Sigmoid colon (tissue), 7 donors: ENCODE measurements around the gene TNC. TPM values are rescaled to one million over a fixed set of nuclear protein-coding genes. Genes with fewer than 3 reads are reported as not detected.

ENCODE experiments used
- DNase-seq: peaks from one replicate; pipeline ENCODE4 v3.0.0-alpha.2; 2019
- H3K27ac ChIP-seq, 4 donors: fragments of 200-600 bp; sonication (generic); one replicate each; pipeline ENCODE4 v1.5.1; 2016 to 2019; ENCODE audit warnings: mild to moderate bottlenecking in 1 of 4
- H3K27me3 ChIP-seq, 3 donors: fragments of 200-600 bp; sonication (generic); one replicate each; pipeline ENCODE4 v1.5.1; 2019; ENCODE audit warnings: mild to moderate bottlenecking in 1 of 3
- H3K36me3 ChIP-seq, 4 donors: fragments of 200-600 bp; sonication (generic); one replicate each; pipeline ENCODE4 v1.5.1; 2016 to 2019
- H3K4me1 ChIP-seq, 4 donors: fragments of 200-600 bp; sonication (generic); one replicate each; pipeline ENCODE4 v1.5.1; 2017 to 2019
- H3K4me3 ChIP-seq, 4 donors: fragments of 200-600 bp; sonication (generic); one replicate each; pipeline ENCODE4 v1.5.1; 2017 to 2019; ENCODE audit warnings: mild to moderate bottlenecking in 2 of 4, moderate library complexity in 1 of 4
- H3K9me3 ChIP-seq, 4 donors: fragments of 200-600 bp in 3 of 4; sonication (generic) in 3 of 4; one replicate each; pipeline versions ENCODE4 v1.5.1 to v1.6.1; 2013 to 2019
- EP300 ChIP-seq, 4 donors: sonication (generic); formaldehyde crosslinking; IDR thresholded peaks; one replicate each; pipeline ENCODE4 v1.6.1; 2017; ENCODE audit warnings: antibody characterized with exemption in 4 of 4
- POLR2A ChIP-seq, 2 donors: fragments of 450-650 bp; IDR thresholded peaks; one replicate each; pipeline ENCODE4 v1.6.1; 2016; ENCODE audit warnings: antibody characterized with exemption in 2 of 2, mild to moderate bottlenecking in 2 of 2, moderate library complexity in 2 of 2
- POLR2AphosphoS5 ChIP-seq, 4 donors: sonication (generic); formaldehyde crosslinking; IDR thresholded peaks; one replicate each; pipeline ENCODE4 v1.6.1; 2017; ENCODE audit warnings: antibody characterized with exemption in 4 of 4
- WGBS, 2 donors: extraction: QIAGEN DNeasy Blood & Tissue Kit; methylation state at CpG; one replicate each; pipeline ENCODE4 v1.1.7; 2013; 5-methylcytosine and 5-hydroxymethylcytosine counted together
- intact Hi-C: fragments of 100-400 bp; cut with DNase I; formaldehyde crosslinking; loops from one replicate; pipeline ENCODE4 v1.15.1; 2023
- polyA plus RNA-seq, 3 donors: library from polyadenylated mRNA; stranded (reverse); fragments of 200-250 nt; gene quantifications; one replicate each; pipeline ENCODE4 v1.2.3, GENCODE V29; 2013
- total RNA-seq, 4 donors: library from RNA; depleted of rRNA; stranded (reverse); fragments of >200 nt; gene quantifications; one replicate each; pipeline ENCODE4 v1.1.0, GENCODE V29; 2016
- TF ChIP-seq, protein P1 (sequence below), 4 experiments: fragments of 450-650 bp in 3 of 4; fragments of 200-600 bp in 1 of 4; IDR thresholded peaks; one replicate each; pipeline ENCODE4 v1.5.1; 2016 to 2019; ENCODE audit warnings: antibody characterized with exemption in 4 of 4, mild to moderate bottlenecking in 3 of 4, moderate library complexity in 2 of 4
- donor health status: healthy with polysubstance abuse.
- donor health status: Bipolar disorder and iron deficiency.
- donor health status: healthy.

The TNC gene
- total RNA-seq (100 to 1,000 TPM; 127 to 742 (median 590) TPM), polyA plus RNA-seq (10 to 100 TPM in 1 of 3 donors, 1 to 10 TPM in 1, under 1 TPM in 1; 0.69 to 37.8 (median 1.2) TPM)

DNA sequence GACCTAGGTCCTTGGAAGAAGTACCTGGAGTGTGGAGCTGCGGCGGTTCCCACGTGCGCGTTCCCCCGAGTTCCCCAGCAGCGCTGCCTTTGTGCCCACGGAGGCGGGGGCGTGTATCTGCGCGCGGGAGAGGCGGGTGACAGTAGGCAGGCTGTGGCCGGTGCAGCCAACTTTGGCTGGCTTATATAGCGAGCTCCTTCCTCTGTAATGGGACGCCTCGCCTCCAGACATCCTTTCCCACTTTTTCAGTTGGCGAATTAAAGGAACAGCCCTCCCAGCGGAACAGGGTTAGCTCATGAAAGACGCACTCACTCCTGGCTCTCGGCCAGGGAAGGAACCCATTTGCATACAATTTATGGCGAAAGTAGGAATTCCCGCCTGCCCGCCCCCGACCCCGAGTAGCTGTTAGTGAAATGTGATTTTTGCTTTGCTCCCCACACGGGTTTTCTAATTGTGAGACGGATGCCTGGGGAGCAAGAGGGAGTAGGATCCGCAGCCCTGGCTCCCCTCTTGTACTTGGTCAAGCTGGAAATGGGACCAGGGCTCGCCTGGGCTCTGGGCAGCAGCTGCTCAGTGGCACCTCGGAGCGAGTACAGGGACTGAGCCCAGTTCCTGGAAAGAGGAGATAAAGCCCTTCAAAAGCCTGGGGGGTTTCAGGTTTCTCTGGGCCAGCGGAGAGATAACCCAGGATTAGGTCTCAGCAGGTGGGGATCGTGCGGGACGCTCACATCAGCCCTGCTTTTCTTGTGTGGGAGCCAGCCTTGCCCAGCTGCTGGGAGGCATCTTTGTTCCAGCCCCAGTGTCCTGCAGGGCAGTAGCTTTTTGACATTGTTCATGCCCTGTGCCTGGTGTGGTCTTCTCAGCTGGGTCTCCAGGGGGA, at the start of gene TNC:
Gene TNC (minus strand): TSS at position 159 of the 880 bp plus-strand sequence. CDS start 27,139 bp downstream, outside the sequence.
- intact Hi-C loops = loop anchor here (5.0 to 10.0 kb wide), 4 partner anchors 81 to 407 kb away; no protein-coding TSS in a partner anchor
- peaks cover 0 to 18% (median 5%) of the 10 kb centered on the region in 4 donors for H3K36me3 ChIP-seq
- H3K27ac ChIP-seq = peak within 1 kb of the TSS; percentile 88 to 97 (median 96)
- peak; percentile 94 for DNase-seq
- 1 to 2% methylated on average over 37 of the region's 37 CpGs for WGBS, 2 donors
- H3K4me3 ChIP-seq = peak within 1 kb of the TSS; percentile 28 to 61 (median 56)
- H3K9me3 ChIP-seq = no peaks in the 10 kb centered on the region
- TF ChIP-seq POLR2A (IDR thresholded peaks at IDR 0.05) (peak; percentile 63 to 93), POLR2AphosphoS5 (IDR thresholded peaks at IDR 0.05) (peak; percentile 87 to 98 (median 96)), EP300 (IDR thresholded peaks at IDR 0.05) (peak in 2 of 4 donors; percentile 63 to 85)
- TF ChIP-seq, protein P1, sequence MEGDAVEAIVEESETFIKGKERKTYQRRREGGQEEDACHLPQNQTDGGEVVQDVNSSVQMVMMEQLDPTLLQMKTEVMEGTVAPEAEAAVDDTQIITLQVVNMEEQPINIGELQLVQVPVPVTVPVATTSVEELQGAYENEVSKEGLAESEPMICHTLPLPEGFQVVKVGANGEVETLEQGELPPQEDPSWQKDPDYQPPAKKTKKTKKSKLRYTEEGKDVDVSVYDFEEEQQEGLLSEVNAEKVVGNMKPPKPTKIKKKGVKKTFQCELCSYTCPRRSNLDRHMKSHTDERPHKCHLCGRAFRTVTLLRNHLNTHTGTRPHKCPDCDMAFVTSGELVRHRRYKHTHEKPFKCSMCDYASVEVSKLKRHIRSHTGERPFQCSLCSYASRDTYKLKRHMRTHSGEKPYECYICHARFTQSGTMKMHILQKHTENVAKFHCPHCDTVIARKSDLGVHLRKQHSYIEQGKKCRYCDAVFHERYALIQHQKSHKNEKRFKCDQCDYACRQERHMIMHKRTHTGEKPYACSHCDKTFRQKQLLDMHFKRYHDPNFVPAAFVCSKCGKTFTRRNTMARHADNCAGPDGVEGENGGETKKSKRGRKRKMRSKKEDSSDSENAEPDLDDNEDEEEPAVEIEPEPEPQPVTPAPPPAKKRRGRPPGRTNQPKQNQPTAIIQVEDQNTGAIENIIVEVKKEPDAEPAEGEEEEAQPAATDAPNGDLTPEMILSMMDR (IDR thresholded peaks at IDR 0.05) = no peak
- no peaks in the 10 kb centered on the region for H3K27me3 ChIP-seq
- H3K4me1 ChIP-seq = peaks cover 0 to 49% (median 42%) of the 10 kb centered on the region in 4 donors

- Histone ChIP-seq H3K4me1 (peaks cover 0 to 17% (median 10%) of the 10 kb centered on the region in 4 donors), H3K36me3 (no peaks in the 10 kb centered on the region), H3K27ac (no peak overlapping the region), H3K27me3 (no peaks in the 10 kb centered on the region), H3K9me3 (no peaks in the 10 kb centered on the region), H3K4me3 (no peak overlapping the region)
- intact Hi-C loops = no loop called here
- WGBS, 2 donors = 79 to 84% methylated on average over 3 of the region's 3 CpGs
- no peak for DNase-seq
- no peak for TF ChIP-seq POLR2AphosphoS5 (IDR thresholded peaks at IDR 0.05)
Measured at GRCh38 chr9:115167175-115167574, 49.2 kb upstream of the TNC start.

DNA sequence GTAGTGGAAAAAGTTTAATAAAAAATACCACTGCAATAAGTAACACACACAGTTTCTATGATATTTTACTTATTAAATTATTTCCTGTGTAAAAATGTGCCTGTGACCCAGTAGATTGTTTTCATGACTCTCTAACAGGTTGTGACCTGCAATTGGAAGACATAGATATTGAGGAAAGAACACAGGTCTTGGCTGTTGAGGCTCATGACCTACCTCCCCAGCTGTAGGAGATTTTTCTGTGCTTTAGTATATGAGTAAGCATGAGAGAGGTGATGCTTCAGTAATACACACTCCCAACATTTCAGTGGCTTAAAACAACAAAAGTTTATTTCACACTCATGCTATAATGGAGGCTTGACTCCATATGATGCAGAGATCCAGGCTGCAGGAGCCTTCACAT, 47.3 kb upstream of the TNC start:
- H3K27ac ChIP-seq = no peak overlapping the region
- TF ChIP-seq EP300 (IDR thresholded peaks at IDR 0.05) (no peak), POLR2A (IDR thresholded peaks at IDR 0.05) (no peak), POLR2AphosphoS5 (IDR thresholded peaks at IDR 0.05) (no peak)
- TF ChIP-seq, protein P1 (IDR thresholded peaks at IDR 0.05) = no peak

GRCh38 chr9:115164511-115164974, 46.6 kb upstream of the TNC start:
- Histone ChIP-seq H3K27ac (peak overlapping the region in 1 of 4 donors; percentile 30), H3K4me1 (peaks cover 0 to 30% (median 16%) of the 10 kb centered on the region in 4 donors), H3K9me3 (no peaks in the 10 kb centered on the region), H3K36me3 (no peaks in the 10 kb centered on the region), H3K27me3 (no peaks in the 10 kb centered on the region), H3K4me3 (no peak overlapping the region)
- TF ChIP-seq POLR2AphosphoS5 (IDR thresholded peaks at IDR 0.05) = no peak
- DNase-seq = no peak
- 39 to 56% methylated on average over 3 of the region's 3 CpGs for WGBS, 2 donors
- intact Hi-C loops = no loop called here

More for the DNA sequence above, 47.3 kb upstream of the TNC start:
- no peaks in the 10 kb centered on the region for H3K36me3 ChIP-seq
- intact Hi-C loops = no loop called here
- no peak for DNase-seq
- H3K4me3 ChIP-seq = no peak overlapping the region
- no peaks in the 10 kb centered on the region for H3K9me3 ChIP-seq
- H3K27me3 ChIP-seq = no peaks in the 10 kb centered on the region
- peaks cover 0 to 30% (median 13%) of the 10 kb centered on the region in 4 donors for H3K4me1 ChIP-seq

DNA sequence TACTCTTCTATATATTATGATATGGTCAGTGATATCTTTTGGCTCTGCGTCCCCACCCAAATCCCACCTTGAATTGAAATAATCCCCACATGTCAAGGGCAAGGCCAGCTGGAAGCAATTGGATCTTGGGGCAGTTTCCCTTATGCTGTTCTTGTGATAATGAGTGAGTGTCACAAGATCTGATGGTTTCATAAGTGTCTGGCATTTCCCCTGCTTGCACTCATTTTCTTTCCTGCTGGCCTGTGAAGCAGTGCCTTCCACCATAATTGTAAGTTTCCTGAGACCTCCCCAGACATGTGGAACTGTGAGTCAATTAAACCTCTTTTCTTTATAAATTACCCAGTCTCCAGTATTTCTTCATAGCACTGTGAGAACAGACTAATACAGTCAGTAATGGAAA, 45.0 kb upstream of the TNC start:
- intact Hi-C loops = no loop called here

More for the DNA sequence above, 45.0 kb upstream of the TNC start:
- Histone ChIP-seq H3K9me3 (no peaks in the 10 kb centered on the region), H3K4me3 (no peak overlapping the region), H3K27ac (peak overlapping the region in 1 of 4 donors; percentile 2), H3K36me3 (no peaks in the 10 kb centered on the region), H3K4me1 (peaks cover 0 to 44% (median 27%) of the 10 kb centered on the region in 4 donors), H3K27me3 (no peaks in the 10 kb centered on the region)
- WGBS, 2 donors = 98 to 100% methylated on average over 1 of the region's 1 CpG
- DNase-seq = no peak
- TF ChIP-seq, protein P1 (IDR thresholded peaks at IDR 0.05) = no peak
- TF ChIP-seq POLR2A (IDR thresholded peaks at IDR 0.05) (no peak), EP300 (IDR thresholded peaks at IDR 0.05) (no peak)
